H1 (cell line): Measurements from ENCODE around the gene KRTAP4-7. TPM values are rescaled to one million over a fixed set of nuclear protein-coding genes. Genes with fewer than 3 reads are reported as not detected.
"Not testable (repeated sequence)": the region's sequence is repeated elsewhere in the genome, so short reads cannot be mapped to it uniquely, and the experiment has no call there.

Experiments used
- CTCF ChIA-PET: fragments of 300-600 bp; sonication (Branson Sonifier 250); formaldehyde crosslinking; loops from one replicate; lab custom pipeline; 2021; ENCODE audit not compliant: partially characterized antibody; lab: Charles Lee
- POLR2A ChIA-PET: fragments of 300-600 bp; sonication (Branson Sonifier 250); formaldehyde crosslinking; loops from one replicate; lab custom pipeline; 2021; ENCODE audit warnings: inconsistent platforms; ENCODE audit not compliant: partially characterized antibody; lab: Charles Lee
- DNase-seq, 2 experiments: peaks; one replicate each; pipeline versions ENCODE4 v3.0.0 to v3.0.0-alpha.2; 2010 to 2022; ENCODE audit warnings: low spot score in 2 of 2, low read depth in 1 of 2, mixed read lengths in 1 of 2
- FAIRE-seq: peaks from 2 replicates; lab custom pipeline; 2011; peaks lifted over from hg19 to GRCh38; lab: Jason Lieb, UNC
- H2AFZ ChIP-seq: 2 replicates; pipeline ENCODE4 v1.8.1; 2012; ENCODE audit warnings: low read length, inconsistent platforms
- H2AK5ac ChIP-seq: 2 replicates; pipeline ENCODE4 v1.6.1; 2013; ENCODE audit warnings: low read depth, low read length
- H2BK120ac ChIP-seq: replicated peaks from 2 replicates; pipeline ENCODE3; 2013; ENCODE audit warnings: low read depth, low read length, inconsistent platforms
- H2BK12ac ChIP-seq: 2 replicates; pipeline ENCODE4 v1.6.1; 2013; ENCODE audit warnings: low read depth, low read length
- H2BK15ac ChIP-seq: 2 replicates; pipeline ENCODE4 v1.6.1; 2013; ENCODE audit warnings: low read length
- H2BK20ac ChIP-seq: 2 replicates; pipeline ENCODE4 v1.6.1; 2013; ENCODE audit warnings: low read length
- H2BK5ac ChIP-seq: 2 replicates; pipeline ENCODE4 v1.6.1; 2013; ENCODE audit warnings: low read depth, low read length
- H3K14ac ChIP-seq: 2 replicates; pipeline ENCODE4 v1.6.1; 2013; ENCODE audit warnings: inconsistent platforms; ENCODE audit not compliant: insufficient read length
- H3K18ac ChIP-seq: 2 replicates; pipeline ENCODE4 v1.6.1; 2013; ENCODE audit warnings: low read length; ENCODE audit errors: extremely low read depth
- H3K23ac ChIP-seq: 2 replicates; pipeline ENCODE4 v1.6.1; 2013; ENCODE audit warnings: inconsistent platforms; ENCODE audit not compliant: insufficient read length
- H3K23me2 ChIP-seq: 2 replicates; pipeline ENCODE4 v1.6.1; 2013; ENCODE audit warnings: low read depth, low read length
- H3K27ac ChIP-seq: 2 replicates; pipeline ENCODE4 v1.6.1; 2011; ENCODE audit warnings: low read depth, low read length, inconsistent platforms
- H3K27me3 ChIP-seq, 4 experiments: replicated peaks in 1 of 4; 1 replicate in 1 of 4; 2 replicates in 3 of 4; pipeline versions ENCODE4 v1.6.1 to v1.8.1; 2011 to 2013; ENCODE audit warnings: low read length in 3 of 4, mild to moderate bottlenecking in 3 of 4, inconsistent platforms in 2 of 4, mixed read lengths in 2 of 4, moderate library complexity in 1 of 4; ENCODE audit not compliant: control insufficient read depth in 3 of 4, insufficient read depth in 3 of 4; ENCODE audit errors: extremely low read depth in 1 of 4
- H3K36me3 ChIP-seq, 4 experiments: 2 replicates each; pipeline versions ENCODE4 v1.6.1 to v1.8.1; 2011 to 2013; ENCODE audit warnings: mild to moderate bottlenecking in 4 of 4, low read length in 3 of 4, moderate library complexity in 2 of 4, control low read depth in 1 of 4, inconsistent platforms in 1 of 4; ENCODE audit not compliant: insufficient read depth in 4 of 4, control insufficient read depth in 2 of 4
- H3K4ac ChIP-seq: replicated peaks from 2 replicates; pipeline ENCODE3; 2013; ENCODE audit warnings: low read length, low read depth, mixed read lengths, inconsistent platforms; ENCODE audit not compliant: insufficient read length
- H3K4me1 ChIP-seq, 4 experiments: replicated peaks in 1 of 4; 1 replicate in 1 of 4; 2 replicates in 3 of 4; pipeline versions ENCODE4 v1.6.1 to v1.8.1; 2011 to 2013; ENCODE audit warnings: low read length in 3 of 4, inconsistent platforms in 2 of 4, mixed read lengths in 1 of 4; ENCODE audit not compliant: insufficient read depth in 4 of 4, control insufficient read depth in 3 of 4
- H3K4me2 ChIP-seq, 2 experiments: 2 replicates each; pipeline versions ENCODE4 v1.6.1 to v1.8.1; 2011 to 2013; ENCODE audit warnings: low read depth in 2 of 2, low read length in 2 of 2, control low read depth in 1 of 2, inconsistent platforms in 1 of 2, mild to moderate bottlenecking in 1 of 2; ENCODE audit not compliant: insufficient read depth in 1 of 2
- H3K4me3 ChIP-seq, 4 experiments: fragments of 200-600, 300-600 bp in 1 of 4; sonication (generic), shearing (Covaris generic), sonication (Bioruptor Twin) in 1 of 4; 2 replicates each; pipeline versions ENCODE4 v1.5.1 to v1.8.1; 2011 to 2016; ENCODE audit warnings: low read length in 4 of 4, low read depth in 3 of 4, control low read depth in 2 of 4, inconsistent platforms in 2 of 4, mild to moderate bottlenecking in 2 of 4, mixed read lengths in 1 of 4, moderate library complexity in 1 of 4; ENCODE audit not compliant: insufficient read depth in 2 of 4; ENCODE audit errors: extremely low read depth in 1 of 4
- H3K56ac ChIP-seq: replicated peaks from 2 replicates; pipeline ENCODE3; 2013; ENCODE audit warnings: low read depth, mild to moderate bottlenecking, mixed read lengths, low read length, inconsistent platforms; ENCODE audit not compliant: insufficient read length
- H3K79me1 ChIP-seq: 2 replicates; pipeline ENCODE4 v1.6.1; 2013; ENCODE audit warnings: low read depth, low read length, control low read depth
- H3K79me2 ChIP-seq, 2 experiments: 2 replicates each; pipeline versions ENCODE4 v1.6.1 to v1.8.1; 2012 to 2013; ENCODE audit warnings: low read length in 2 of 2, mild to moderate bottlenecking in 2 of 2, inconsistent platforms in 1 of 2; ENCODE audit not compliant: insufficient read depth in 2 of 2, control insufficient read depth in 1 of 2
- H3K9ac ChIP-seq, 4 experiments: replicated peaks in 1 of 4; 1 replicate in 1 of 4; 2 replicates in 3 of 4; pipeline versions ENCODE4 v1.6.1 to v1.8.1; 2011 to 2013; ENCODE audit warnings: low read depth in 3 of 4, low read length in 3 of 4, control low read depth in 2 of 4, mild to moderate bottlenecking in 2 of 4, moderate library complexity in 2 of 4, inconsistent platforms in 1 of 4; ENCODE audit errors: extremely low read depth in 1 of 4
- H3K9me3 ChIP-seq, 2 experiments: 2 replicates each; pipeline versions ENCODE4 v1.6.1 to v1.8.1; 2012 to 2013; ENCODE audit warnings: mild to moderate bottlenecking in 2 of 2, moderate library complexity in 2 of 2, control low read depth in 1 of 2, inconsistent platforms in 1 of 2, low read depth in 1 of 2, low read length in 1 of 2, mixed read lengths in 1 of 2; ENCODE audit not compliant: insufficient read depth in 2 of 2
- H4K20me1 ChIP-seq, 2 experiments: replicated peaks in 1 of 2; 2 replicates each; pipeline versions ENCODE3 to v1.8.1; 2011 to 2013; ENCODE audit warnings: inconsistent platforms in 2 of 2, low read length in 2 of 2, mild to moderate bottlenecking in 1 of 2; ENCODE audit not compliant: insufficient read depth in 2 of 2, control insufficient read depth in 1 of 2
- H4K5ac ChIP-seq: 2 replicates; pipeline ENCODE4 v1.6.1; 2013; ENCODE audit warnings: low read length, low read depth, mixed read lengths, inconsistent platforms; ENCODE audit not compliant: insufficient read length
- H4K8ac ChIP-seq: 2 replicates; pipeline ENCODE4 v1.8.0; 2013; ENCODE audit warnings: mild to moderate bottlenecking, moderate library complexity, low read length, inconsistent platforms; ENCODE audit not compliant: insufficient read depth; ENCODE audit errors: extremely low read depth
- H4K91ac ChIP-seq: replicated peaks from 2 replicates; pipeline ENCODE3; 2013; ENCODE audit warnings: low read length, mixed read lengths, inconsistent platforms; ENCODE audit not compliant: insufficient read length
- WGBS, 2 experiments: shearing (Covaris generic) in 1 of 2; methylation state at CpG; one replicate each; pipeline versions ENCODE4 v1.1.6 to v1.1.7; 2013 to 2015; ENCODE audit warnings: low lambda C conversion rate in 2 of 2, mixed read lengths in 2 of 2, inconsistent platforms in 1 of 2, low coverage in 1 of 2, missing lambda C conversion rate in 1 of 2; ENCODE audit not compliant: insufficient replicate concordance in 2 of 2, insufficient coverage in 1 of 2, insufficient read length in 1 of 2; ENCODE audit errors: extremely low coverage in 1 of 2, missing lambda C conversion rate in 1 of 2; 5-methylcytosine and 5-hydroxymethylcytosine counted together
- polyA plus RNA-seq, 7 experiments: library from polyadenylated mRNA; depleted of rRNA in 3 of 7; stranded (reverse) in 5 of 7; unstranded in 2 of 7; fragments of >200 nt in 5 of 7; fragments of 200-250 nt in 2 of 7; gene quantifications; 1 replicate in 5 of 7; 2 replicates in 1 of 7; 4 replicates in 1 of 7; pipeline versions ENCODE4 v1.2.1 to v1.2.3, GENCODE V29; 2011 to 2013; ENCODE audit warnings: missing spikeins in 2 of 7, mixed read lengths in 2 of 7
- total RNA-seq: library from RNA; stranded (reverse); fragmentation: NEBNext Ultra II Directional; extraction: Animal tissue kit (Norgen Biotek cat#: 25700); gene quantifications from 2 replicates; pipeline ENCODE4 v1.2.1, GENCODE V29; 2021

KRTAP4-7 gene
- total and polyA plus RNA-seq, 2 of the 8 experiments (the other 6 are each of a cell fraction or from before 2014, with no cell fraction given) = not detected

- H3K79me2 ChIP-seq, H3K9ac ChIP-seq, FAIRE-seq, H3K79me1 ChIP-seq, H3K56ac ChIP-seq, H2BK120ac ChIP-seq, H3K18ac ChIP-seq, H3K4ac ChIP-seq, DNase-seq, H4K20me1 ChIP-seq, H4K8ac ChIP-seq, H2AFZ ChIP-seq, H3K23me2 ChIP-seq, H4K91ac ChIP-seq, H4K5ac ChIP-seq, H3K4me3 ChIP-seq, H3K27me3 ChIP-seq, H2BK20ac ChIP-seq, CTCF ChIA-PET, H2BK15ac ChIP-seq, H3K14ac ChIP-seq, H3K9me3 ChIP-seq, H3K4me2 ChIP-seq, POLR2A ChIA-PET, H2AK5ac ChIP-seq, H2BK5ac ChIP-seq, H3K36me3 ChIP-seq, H3K23ac ChIP-seq, H3K27ac ChIP-seq, H2BK12ac ChIP-seq, H3K4me1 ChIP-seq: not testable (repeated sequence)
- WGBS, 2 experiments = 100% methylated on average over 1 of the region's 3 CpGs; no CpG with 5 or more reads in 1 of the 2 experiments
Measured at GRCh38 chr17:41123991-41124371, 40.0 kb downstream of the KRTAP4-7 start, which contains the start of gene KRTAP4-12. Gene KRTAP4-12 (minus strand): TSS chr17:41124182. CDS start chr17:41124122, 60 bp downstream.
